Ovary (tissue), 9 donors: ENCODE results near the gene ANKRD44. TPM values are rescaled to one million over a fixed set of nuclear protein-coding genes. Genes with fewer than 3 reads are reported as not detected.

Source experiments
- DNase-seq, 5 donors: peaks; one replicate each; pipeline ENCODE4 v3.0.0-alpha.2; 2019 to 2020
- H3K27ac ChIP-seq, 2 donors: fragments of 200-600 bp; one replicate each; pipeline versions ENCODE4 v1.5.1 to v1.8.0; 2019 to 2022
- H3K27me3 ChIP-seq: fragments of 200-600 bp; one replicate; pipeline ENCODE4 v1.8.0; 2022
- H3K36me3 ChIP-seq: fragments of 200-600 bp; sonication (generic); one replicate; pipeline ENCODE4 v1.5.1; 2019
- H3K4me1 ChIP-seq: one replicate; pipeline ENCODE4 v1.8.1; 2013; ENCODE audit warnings: mild to moderate bottlenecking, moderate library complexity; ENCODE audit not compliant: insufficient read depth
- H3K4me3 ChIP-seq: fragments of 200-600 bp; sonication (generic); one replicate; pipeline ENCODE4 v1.5.1; 2017
- H3K9me3 ChIP-seq, 2 donors: fragments of 200-600 bp in 1 of 2; sonication (generic) in 1 of 2; one replicate each; pipeline versions ENCODE4 v1.5.1 to v1.8.1; 2013 to 2019; ENCODE audit warnings: mild to moderate bottlenecking in 1 of 2, moderate library complexity in 1 of 2
- CTCF ChIP-seq, 3 donors: fragments of 450-650 bp in 2 of 3; fragments of 200-600 bp in 1 of 3; IDR thresholded peaks; one replicate each; pipeline versions ENCODE4 v1.5.1 to v1.8.0; 2016 to 2022; ENCODE audit warnings: antibody characterized with exemption in 3 of 3, mild to moderate bottlenecking in 1 of 3
- EP300 ChIP-seq: sonication (generic); formaldehyde crosslinking; IDR thresholded peaks from one replicate; pipeline ENCODE4 v1.6.1; 2017; ENCODE audit warnings: antibody characterized with exemption
- POLR2A ChIP-seq: fragments of 450-650 bp; IDR thresholded peaks from one replicate; pipeline ENCODE4 v1.6.1; 2017; ENCODE audit warnings: antibody characterized with exemption, mild to moderate bottlenecking, moderate library complexity
- WGBS, 3 donors: extraction: QIAGEN DNeasy Blood & Tissue Kit in 1 of 3; methylation state at CpG; one replicate each; pipeline versions ENCODE4 v1.1.5 to v1.1.7; 2013 to 2017; 5-methylcytosine and 5-hydroxymethylcytosine counted together
- intact Hi-C, 4 donors: fragments of 100-400 bp; cut with DNase I; formaldehyde crosslinking; loops; one replicate each; pipeline versions ENCODE4 v1.11.0 to v1.15.1; 2022 to 2023
- polyA plus RNA-seq, 2 donors: library from polyadenylated mRNA; stranded (reverse); fragments of 200-250 nt in 1 of 2; fragments of 350-450 nt in 1 of 2; fragmentation: Illumina TruSeq in 1 of 2; extraction: RNeasy Lipid Tissue Mini Kit (QIAGEN cat#74804) in 1 of 2; gene quantifications; one replicate each; pipeline ENCODE4 v1.2.3, GENCODE V29; 2013 to 2014
- total RNA-seq, 7 donors: library from RNA; depleted of rRNA in 2 of 7; stranded (reverse); fragments of >200 nt in 2 of 7; fragmentation: NEBNext Ultra II Directional in 3 of 7; extraction: Animal tissue kit (Norgen Biotek cat#: 25700) in 3 of 7; gene quantifications; one replicate each; pipeline versions ENCODE4 v1.1.0 to v1.2.4, GENCODE V29; 2016 to 2023
- donor health status: DM: no; HTN: no; CAD: no; lungs with moderate emphysema.
- donor health status: DM: no; HTN: no; CAD: no.
- donor health status: Bipolar disorder and iron deficiency.
- donor health status: DM: yes; HTN: yes; CAD: no.
- donor health status: DM: no; HTN: no; CAD: no.
- donor health status: DM: yes; HTN: yes; CAD: no.

ANKRD44 gene
- total and polyA plus RNA-seq, 9 donors: 2.6 to 60.0 (median 11.1) TPM

- H3K27me3 ChIP-seq: no peaks in the 10 kb centered on the region
- H3K27ac ChIP-seq: no peak overlapping the region
- DNase-seq: no peak
- H3K4me3 ChIP-seq: no peak overlapping the region
- no peaks in the 10 kb centered on the region for H3K9me3 ChIP-seq
- TF ChIP-seq POLR2A (no peak), EP300 (no peak), CTCF (IDR thresholded peaks at IDR 0.05) (no peak)
- no peaks in the 10 kb centered on the region for H3K4me1 ChIP-seq
- no peaks in the 10 kb centered on the region for H3K36me3 ChIP-seq
- intact Hi-C loops: loop anchor here in 3 of 4 donors (10.0 kb wide), 4 partner anchors 121 to 301 kb away; no protein-coding TSS in a partner anchor
Observed at GRCh38 chr2:197315371-197315770, 4.8 kb upstream of the ANKRD44 start.

- Histone ChIP-seq H3K36me3 (no peaks in the 10 kb centered on the region), H3K27me3 (no peaks in the 10 kb centered on the region), H3K4me3 (no peak overlapping the region), H3K9me3 (no peaks in the 10 kb centered on the region), H3K4me1 (peaks cover 4% of the 10 kb centered on the region), H3K27ac (no peak overlapping the region)
- intact Hi-C loops: loop anchor here (5.0 to 10.0 kb wide), 5 partner anchors 117 to 297 kb away; no protein-coding TSS in a partner anchor
- no peak for TF ChIP-seq POLR2A
- TF ChIP-seq EP300: no peak
- TF ChIP-seq CTCF (IDR thresholded peaks at IDR 0.05): no peak
- 93 to 96% (median 94%) methylated on average over 3 of the region's 3 CpGs for WGBS, 3 donors
- no peak for DNase-seq
Observed at GRCh38 chr2:197312186-197312585, 1.6 kb upstream of the ANKRD44 start.

GRCh38 chr2:197311421-197312033 is 947 bp upstream of the ANKRD44 start:
- no peak for DNase-seq
- TF ChIP-seq CTCF (IDR thresholded peaks at IDR 0.05) (no peak), EP300 (no peak)
- no peaks in the 10 kb centered on the region for H3K36me3 ChIP-seq
- intact Hi-C loops: loop anchor here (5.0 to 10.0 kb wide), 5 partner anchors 117 to 297 kb away; no protein-coding TSS in a partner anchor
- H3K4me3 ChIP-seq: peak overlapping the region; percentile 52
- H3K9me3 ChIP-seq: no peaks in the 10 kb centered on the region
- no peaks in the 10 kb centered on the region for H3K27me3 ChIP-seq
- H3K27ac ChIP-seq: no peak overlapping the region
- WGBS, 3 donors: 29 to 47% (median 38%) methylated on average over 6 of the region's 6 CpGs
- peaks cover 4% of the 10 kb centered on the region for H3K4me1 ChIP-seq

DNA sequence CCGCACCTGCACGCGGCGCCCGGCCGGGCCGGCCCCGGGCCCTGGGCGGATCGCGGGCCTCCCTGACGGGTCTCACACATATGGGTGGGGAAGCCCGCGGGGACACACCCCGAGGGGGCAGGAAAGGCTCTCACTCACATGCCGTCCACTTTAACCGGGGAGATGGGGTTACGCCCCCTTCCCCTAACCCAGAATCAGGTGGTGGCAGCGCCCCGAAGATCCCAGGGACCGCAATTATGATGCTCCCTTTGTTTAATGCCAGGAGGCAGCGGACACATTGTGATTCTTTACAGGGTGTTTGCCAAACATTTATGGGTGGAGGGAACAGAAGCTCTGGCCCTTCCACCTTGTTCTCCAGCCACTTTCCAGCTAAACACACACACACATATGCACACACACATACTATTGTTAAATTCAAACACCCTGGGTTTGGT is 424 bp upstream of the ANKRD44 start:
- no peaks in the 10 kb centered on the region for H3K9me3 ChIP-seq
- intact Hi-C loops: loop anchor here (5.0 to 10.0 kb wide), 5 partner anchors 116 to 296 kb away; no protein-coding TSS in a partner anchor
- WGBS, 3 donors: 0 to 2% (median 1%) methylated on average over 11 to 22 of the region's 22 CpGs
- DNase-seq: no peak
- H3K27me3 ChIP-seq: no peaks in the 10 kb centered on the region
- peaks cover 4% of the 10 kb centered on the region for H3K4me1 ChIP-seq
- H3K4me3 ChIP-seq: peak overlapping the region; percentile 52
- TF ChIP-seq POLR2A (no peak), CTCF (IDR thresholded peaks at IDR 0.05) (no peak), EP300 (no peak)
- no peaks in the 10 kb centered on the region for H3K36me3 ChIP-seq
- no peak overlapping the region for H3K27ac ChIP-seq
